HG03139 (cell line): ENCODE data around the gene PDE11A.
"Not testable (repeated sequence)": the region's sequence is repeated elsewhere in the genome, so short reads cannot be mapped to it uniquely, and the experiment has no call there.

ENCODE experiments used
- ATAC-seq: cut with Tn5 transposase; IDR thresholded peaks from one replicate; pipeline ENCODE4 v1.9.1; 2021; ENCODE audit not compliant: unreplicated experiment

PDE11A gene

DNA sequence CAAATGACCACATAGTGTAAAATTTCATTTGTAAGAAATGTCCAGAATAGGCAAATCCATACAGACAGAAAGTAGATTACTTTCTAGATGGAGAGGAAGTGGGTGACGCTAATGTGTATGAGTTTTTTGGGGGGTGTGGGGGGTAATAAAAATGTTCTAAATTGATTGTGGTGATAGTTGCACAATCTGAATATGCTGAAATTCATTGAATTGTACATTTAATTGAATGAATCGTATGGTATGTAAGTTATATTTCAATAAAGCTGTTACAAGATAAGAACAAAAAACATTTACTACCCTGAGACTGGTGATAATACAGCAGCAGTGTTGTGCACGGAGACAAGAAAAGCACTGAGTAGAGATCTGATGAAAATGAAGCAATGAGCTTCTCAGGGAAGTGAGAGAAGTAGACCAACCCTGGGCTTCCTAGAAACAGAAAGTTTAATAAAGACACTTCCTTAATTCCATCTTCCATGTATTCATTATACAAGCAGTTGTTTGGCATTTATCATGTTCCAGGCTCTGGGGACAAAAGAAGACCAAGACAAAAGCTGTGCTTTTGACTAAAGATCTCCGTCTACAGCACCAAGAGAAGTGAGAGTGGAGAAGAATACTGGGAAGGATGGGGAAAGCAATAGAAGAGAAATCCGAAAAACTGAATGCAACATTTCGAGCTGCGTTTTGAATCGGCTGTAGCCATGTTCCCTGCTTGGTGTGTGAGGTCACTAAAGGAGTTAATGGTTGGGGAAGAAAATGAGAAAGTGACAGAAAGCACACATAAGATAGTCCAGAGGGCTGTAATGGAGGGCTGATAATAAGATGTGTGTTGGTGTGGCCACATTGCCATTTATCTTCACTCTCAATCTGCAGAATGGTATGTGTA is 1.8 kb upstream of the PDE11A start:
- ATAC-seq, result no peak

DNA sequence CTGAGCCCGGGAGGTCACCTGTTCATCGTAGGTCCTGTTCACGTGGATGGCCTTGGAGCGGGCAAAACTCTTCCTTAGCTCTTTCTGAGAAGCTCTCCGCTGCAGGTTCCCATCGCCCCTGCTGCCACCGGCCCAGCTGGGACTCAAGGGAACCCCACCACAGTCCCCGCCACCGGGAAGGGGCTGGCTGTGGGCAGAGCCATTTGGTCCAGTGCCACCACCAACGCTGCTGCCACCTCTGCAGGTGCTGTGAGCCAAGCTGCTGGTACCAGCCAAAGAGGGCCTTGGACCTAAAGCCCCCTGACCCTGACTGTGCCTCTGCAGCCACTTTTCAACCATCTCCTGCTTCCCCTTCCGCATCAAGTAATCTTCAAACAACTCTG is 586 bp downstream of the PDE11A start:
- ATAC-seq, result no peak

DNA sequence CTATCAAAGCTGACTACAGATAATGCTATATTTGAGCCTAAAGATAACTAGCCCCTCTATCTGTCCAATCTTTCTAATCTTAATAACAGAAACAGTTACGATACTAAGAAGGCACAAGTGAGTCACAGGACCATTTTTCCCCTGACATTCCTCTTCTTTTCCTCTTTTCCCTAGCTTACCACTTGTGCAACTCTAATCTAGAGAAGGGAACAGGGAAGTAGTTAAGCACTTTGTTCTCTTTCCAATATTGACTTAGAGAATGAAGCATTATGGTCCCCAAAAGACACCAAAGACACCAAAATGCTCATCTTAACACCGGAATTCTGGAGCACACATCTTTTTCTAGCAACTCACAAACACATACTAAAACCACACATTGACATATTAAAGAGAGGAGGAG is 1.8 kb downstream of the PDE11A start:
- no peak for ATAC-seq

DNA sequence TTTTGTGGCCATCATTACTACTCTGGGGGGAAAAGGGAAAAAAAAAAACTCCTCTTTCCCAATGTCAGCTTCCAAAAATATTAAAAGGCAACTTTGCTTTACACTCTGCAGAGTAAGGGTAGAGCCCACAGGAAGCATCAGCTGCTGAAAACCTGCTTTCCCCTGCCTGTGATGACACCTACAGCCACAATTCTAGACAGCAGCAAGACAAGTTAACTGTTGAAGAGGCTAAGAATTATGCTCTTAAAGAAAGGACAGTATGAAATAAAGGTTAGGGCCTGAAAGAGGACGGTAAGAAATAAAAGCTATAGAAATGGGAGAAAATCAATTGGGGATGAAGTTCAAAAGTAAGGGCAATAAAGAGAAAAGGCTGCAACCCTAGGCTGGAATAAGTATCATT is 3.0 kb downstream of the PDE11A start:
- no peak for ATAC-seq

DNA sequence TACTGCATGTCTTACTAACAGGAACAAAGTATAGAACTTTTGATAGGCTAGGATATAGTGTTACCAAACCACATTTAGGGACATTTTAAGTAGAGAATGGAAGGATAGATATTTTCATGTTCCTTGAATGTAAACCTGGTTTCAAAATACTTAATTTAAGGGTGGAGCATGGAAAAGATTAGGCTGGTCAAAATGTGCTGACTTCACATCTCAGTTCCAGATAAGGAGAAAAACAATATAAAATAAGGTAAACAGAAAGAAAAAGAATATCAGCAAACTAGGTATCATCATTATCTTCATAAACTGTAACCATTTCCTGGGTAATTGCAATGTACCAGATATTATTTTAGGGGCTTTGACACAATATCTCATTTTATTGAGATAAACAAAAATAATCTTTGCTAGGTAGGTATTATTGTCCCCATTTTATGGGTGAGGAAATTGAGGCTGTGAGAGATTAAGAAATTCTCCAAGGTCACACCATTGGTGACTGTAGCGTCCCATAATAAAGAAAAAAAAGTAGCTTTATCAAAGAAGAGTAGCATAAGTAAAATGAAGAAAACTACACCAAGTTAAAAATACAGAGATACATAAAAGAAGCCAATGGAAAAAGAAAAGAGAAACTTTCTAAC is 3.6 kb downstream of the PDE11A start:
- no peak for ATAC-seq

DNA sequence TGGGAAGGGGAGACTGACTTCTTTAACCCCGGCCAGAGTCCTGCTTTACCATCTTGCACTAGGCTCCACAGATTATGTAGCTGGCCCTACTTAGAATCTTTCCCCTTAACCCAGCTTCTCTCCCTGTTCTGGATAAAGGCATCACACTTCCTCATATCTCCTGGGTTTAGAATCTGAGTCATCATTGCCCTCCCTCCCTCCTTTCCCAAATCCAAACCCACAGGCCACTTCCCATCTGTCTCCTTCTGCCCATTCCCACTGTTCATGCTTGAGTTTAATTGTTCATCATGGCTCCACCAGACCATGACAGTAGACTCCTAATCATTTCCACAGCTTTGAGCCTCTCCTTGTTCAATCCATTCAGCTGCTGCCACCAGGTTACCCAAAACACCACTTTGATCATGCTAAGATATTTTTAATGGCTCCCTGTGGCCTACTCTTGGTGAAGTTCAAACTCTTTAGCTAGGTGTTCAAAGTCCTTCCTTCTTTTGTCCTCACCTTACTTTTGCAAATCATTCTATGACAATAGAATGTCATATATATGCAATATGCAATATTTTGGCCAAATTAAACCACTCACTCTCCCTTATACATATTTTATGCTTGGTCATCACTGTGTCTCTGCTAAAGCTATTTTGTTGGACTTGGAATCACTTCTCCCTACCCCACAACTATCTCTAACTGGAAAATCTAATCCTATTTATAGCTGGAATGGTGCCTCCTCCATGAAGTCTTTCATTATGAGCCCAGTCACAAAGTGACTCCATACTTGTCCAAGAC is 5.5 kb downstream of the PDE11A start:
- ATAC-seq, result no peak

DNA sequence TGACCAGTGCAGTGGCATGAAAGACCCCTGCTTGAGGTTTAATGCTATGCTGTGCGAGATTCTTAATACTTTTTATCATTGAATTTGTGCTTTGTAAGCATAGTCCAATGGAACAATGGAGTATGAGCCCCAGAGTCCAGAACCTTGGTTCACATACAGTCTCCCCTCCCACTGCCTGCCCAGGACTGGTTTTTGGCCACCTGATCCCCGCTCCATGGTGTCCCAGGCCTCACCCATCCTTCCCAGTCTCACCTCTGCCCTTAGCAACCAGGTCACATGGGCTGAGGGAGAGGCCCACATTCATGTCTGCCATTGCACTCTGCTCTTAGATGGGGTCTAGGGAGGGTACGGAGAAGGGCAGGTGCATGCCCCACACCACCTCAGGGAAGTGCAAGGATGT is 6.3 kb downstream of the PDE11A start:
- ATAC-seq, result no peak

DNA sequence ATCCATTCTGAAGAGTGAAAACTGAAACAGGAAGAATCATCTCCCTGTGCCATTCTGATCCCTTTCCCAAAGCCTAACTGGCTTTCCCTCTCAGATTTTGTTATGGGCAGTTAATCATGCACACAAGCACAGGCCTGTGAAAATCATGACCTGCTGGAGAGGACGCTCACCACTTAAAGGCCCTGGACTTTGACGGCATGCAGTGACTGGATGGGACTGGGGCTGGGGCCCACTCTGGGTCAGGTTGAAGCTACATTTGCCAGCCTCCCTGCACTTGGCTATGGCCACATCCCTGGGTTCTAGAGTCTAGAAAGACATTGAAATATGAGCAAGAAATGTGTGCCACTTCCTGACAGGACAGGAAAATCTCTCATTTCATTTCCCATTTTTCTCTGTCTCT is 12.9 kb downstream of the PDE11A start:
- ATAC-seq, result no peak

DNA sequence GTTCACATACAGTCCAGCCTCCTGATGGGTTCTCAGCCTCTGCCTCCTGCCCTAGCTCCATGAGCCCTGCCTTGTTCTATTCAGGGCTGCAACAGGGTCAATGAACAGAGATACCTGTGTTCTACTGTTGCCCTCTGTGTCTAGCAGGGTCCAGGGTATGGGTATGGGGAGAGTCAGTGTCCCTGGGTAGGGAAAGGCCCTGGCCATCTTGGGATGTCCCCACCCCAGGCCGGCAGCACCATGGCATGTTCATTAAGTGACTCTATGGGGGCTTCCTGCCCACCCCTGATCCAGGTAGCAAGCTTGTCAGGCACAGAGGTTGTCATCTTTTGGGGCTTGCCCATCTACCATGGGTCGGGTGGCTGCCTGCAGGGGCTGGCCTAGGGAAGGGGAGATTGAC is 13.5 kb downstream of the PDE11A start:
- ATAC-seq, result no peak

DNA sequence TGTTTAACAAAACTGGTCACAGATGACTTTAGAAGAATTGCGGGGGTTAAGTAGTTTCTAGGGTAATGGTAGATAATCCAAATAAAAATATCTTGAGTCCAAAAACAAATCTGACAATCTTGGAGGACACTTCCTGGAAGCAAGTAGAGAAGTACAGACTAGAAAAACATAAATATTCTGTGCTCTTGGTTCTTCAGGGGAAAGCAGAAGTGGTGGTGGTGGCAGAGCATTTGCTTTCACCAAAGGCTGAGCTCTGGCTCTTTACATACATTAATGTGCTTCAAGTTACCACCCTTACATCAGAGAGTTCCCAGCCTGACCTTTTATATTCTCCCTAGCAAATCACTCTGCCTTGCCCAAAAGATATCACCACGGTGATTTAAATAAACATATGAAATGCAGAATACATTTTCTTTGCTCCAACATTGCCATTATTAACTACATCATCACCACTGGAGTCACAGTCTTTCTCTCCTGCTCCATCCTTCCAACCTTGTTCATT is 15.3 kb downstream of the PDE11A start:
- ATAC-seq, result no peak

DNA sequence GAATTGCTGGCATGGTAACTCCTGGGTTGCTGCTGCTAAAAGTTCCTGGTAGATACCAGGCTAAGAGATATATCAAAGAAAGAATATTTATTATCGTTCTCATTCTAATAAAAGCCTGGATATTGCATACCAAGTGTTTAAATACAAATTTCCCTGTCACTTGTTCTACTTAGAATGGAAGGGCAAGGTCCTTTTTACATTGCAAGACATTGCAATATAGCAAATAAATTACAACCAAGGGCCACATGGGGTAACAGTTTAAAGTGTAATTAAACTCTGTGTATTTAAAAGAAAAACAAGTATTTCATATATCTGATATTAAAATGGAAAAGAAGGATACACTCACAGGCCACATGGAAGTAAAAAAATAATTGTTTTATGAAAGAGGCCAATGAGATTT is 16.2 kb downstream of the PDE11A start:
- ATAC-seq, result no peak

DNA sequence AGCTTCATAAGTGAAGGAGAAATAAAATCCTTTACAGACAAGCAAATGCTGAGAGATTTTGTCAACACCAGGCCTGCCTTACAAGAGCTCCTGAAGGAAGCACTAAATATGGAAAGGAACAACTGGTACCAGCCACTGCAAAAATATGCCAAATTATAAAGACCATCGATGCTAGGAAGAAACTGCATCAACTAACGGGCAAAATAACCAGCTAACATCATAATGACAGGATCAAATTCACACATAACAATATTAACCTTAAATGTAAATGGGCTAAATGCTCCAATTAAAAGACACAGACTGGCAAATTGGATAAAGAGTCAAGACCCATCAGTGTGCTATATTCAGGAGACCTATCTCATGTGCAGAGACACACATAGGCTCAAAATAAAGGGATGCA is 21.3 kb downstream of the PDE11A start:
- not testable (repeated sequence) for ATAC-seq

DNA sequence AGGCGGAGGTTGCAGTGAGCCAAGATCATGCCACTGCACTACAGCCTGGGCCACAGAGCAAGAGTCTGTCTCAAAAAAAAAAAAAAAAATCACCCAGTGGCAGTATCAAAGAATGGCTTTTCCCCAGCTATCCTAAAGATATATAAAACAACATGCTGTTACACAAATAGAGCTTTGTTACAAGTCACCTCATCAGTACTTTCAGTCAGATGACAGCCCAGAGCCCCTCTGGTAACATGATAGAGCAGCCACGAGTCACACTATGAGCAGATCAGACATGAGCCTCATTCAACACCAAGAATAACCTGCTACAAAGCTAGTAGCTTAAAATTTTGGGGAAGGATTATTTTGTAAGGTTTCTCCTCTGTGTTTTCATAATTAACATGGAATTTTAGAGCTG is 25.2 kb downstream of the PDE11A start:
- no peak for ATAC-seq

DNA sequence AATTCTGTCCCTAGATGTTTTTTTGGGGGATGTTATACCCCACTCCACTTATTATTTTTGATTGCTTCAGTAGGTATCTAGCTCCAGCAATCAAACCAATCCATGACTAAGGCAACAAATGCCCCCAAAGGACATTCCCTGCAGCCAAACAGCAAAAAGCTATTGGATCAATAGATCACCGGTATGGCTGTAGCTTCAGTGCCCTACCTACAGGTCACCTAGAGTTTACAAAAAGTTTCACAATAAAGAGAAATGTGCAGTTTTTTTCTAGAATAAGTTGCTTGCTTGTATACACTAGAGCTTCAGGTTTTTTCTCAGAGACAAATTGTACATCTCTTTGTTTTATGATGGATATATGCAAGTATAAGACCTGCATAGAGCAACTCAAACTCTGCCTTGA is 27.7 kb downstream of the PDE11A start:
- ATAC-seq, result no peak

DNA sequence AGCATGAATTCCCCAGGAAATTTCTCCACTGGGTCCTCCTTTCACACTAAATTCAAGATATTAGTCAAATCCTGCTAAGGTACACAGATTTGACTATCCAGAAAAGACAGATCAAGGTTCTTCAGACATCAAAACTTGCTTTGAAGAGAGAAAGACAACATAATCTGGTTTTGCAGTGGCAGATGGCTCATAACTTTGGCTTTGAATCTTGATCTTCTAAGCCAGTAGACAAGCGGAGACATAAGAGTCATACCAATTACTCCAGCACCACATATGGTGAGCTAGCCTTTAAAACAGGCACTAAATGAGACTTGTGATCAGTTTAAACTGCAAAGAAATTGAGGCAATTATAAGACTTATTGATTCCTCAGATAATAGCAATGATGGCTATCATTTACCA is 29.3 kb downstream of the PDE11A start:
- no peak for ATAC-seq

DNA sequence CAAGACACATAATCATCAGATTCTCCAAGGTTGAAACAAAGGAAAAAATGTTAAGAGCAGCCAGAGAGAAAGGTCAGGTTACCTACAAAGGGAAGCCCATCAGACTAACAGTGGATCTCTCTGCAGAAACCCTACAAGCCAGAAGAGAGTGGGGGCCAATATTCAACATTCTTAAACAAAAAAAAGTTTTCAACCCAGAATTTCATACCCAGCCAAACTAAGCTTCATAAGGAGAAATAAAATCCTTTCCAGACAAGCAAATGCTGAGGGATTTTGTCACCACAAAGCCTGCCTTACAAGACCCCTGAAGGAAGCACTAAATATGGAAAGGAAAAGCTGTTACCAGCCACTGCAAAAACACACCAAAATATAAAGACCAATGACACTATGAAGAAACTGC is 39.0 kb downstream of the PDE11A start:
- not testable (repeated sequence) for ATAC-seq

DNA sequence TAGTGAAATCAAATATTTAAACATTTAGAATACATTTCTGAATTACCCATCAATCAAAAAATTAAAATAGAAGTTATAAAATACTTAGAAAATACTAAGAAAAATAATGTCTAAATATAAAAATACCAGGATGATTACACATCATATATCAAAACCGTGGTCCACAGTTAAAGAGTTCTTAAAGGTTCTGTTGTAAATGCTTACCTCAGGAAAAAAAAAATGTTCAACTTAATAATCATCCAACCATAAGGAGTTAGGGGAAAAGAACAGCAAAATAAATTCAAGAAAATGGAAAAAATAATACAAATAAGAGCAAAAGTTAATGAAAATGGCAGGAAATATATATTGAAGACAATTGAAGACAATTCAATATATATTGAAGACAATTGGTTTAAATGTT is 43.2 kb downstream of the PDE11A start:
- no peak for ATAC-seq

DNA sequence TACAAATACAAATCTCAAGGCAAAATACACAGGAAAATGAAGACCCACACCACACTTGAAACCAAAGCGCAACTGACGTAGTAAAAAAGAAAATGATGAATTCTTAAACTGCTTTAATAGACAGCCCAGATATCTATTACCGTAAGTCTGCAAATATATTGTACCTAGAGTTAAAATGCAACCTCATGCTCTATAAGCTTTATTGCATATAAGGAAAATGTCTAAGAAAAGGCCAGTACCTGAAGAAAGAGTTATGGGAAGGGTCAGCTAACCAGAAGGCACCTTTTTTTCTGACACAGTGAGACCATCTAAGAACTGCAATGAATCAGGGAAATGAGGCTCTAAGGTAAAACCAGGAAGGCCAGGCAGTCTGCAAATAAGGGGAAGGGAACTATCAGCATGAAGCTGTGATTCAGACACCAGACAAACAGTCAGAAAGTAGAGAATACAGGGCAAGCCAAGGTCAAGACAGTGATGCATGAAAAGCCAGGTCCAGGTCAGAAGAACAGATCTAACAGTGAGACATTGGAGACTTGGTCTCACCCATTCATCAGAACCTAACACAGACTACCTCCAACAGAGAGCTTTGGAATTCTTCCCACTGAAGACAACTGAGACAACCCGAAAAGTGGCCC is 46.9 kb downstream of the PDE11A start:
- ATAC-seq, result no peak

DNA sequence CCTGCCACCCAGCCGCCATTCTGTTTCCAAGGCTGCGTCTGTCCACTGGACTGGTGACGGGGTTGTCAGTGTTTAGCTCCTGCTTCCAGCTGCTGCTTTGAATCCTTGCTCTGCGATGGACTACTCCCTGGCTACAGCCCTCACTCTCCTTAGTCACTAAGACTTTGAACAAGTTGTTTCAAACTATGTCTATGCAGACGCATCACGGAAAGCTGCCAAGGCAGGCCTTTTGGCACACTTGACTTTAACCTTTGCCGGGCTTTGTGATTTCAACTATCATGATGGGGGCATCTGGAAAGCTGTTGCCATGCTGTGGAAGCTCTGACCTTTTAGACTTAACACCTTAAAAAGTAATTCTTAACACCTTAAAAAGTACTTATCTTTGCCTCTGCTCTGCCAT is 54.4 kb downstream of the PDE11A start:
- no peak for ATAC-seq

DNA sequence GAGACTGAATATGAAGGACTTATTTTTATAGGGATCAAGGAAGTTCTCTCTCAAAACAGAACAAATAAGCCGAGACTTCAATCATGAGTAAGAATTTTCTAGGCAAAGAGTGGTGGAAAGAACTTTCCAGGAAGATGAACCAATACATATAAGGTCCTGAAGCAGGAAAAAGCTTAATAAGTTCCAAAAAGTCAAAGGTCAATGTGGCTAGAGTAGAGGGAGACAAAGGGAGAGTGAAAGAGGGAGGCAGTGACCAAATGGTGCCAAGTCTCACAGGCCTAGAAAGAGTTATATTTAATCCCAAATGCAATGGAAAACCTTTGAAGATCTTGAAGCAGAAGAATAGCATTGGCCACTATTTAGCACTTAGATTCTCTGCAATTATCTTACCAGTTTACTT is 56.0 kb downstream of the PDE11A start:
- no peak for ATAC-seq

DNA sequence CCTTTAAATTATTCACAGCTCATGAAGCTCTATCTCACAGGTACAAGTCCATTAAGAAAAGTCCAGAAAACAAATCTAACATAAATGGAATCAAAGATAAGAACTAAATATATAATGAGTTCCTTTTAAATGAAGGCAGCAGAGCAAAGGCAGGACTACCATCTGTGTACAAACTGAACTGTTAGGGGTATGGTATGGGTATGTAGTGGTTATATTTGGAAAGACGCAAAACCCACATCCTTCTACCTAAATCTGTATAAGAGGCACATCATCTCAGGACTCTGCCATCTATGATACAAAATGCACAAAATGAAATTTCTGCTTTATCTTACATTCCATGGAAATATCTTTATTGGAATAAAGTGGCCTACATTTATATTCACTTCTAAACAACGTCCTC is 59.9 kb downstream of the PDE11A start:
- no peak for ATAC-seq
